Activated B cell treated with CpG ODN at 0.5 μM for 24 hours (primary cell): ENCODE data around the gene DUS1L. TPM values are rescaled to one million over a fixed set of nuclear protein-coding genes. Genes with fewer than 3 reads are reported as not detected.

Experiments
- ATAC-seq: fragments of 200-7000 bp; cut with Tn5 transposase; one replicate; pipeline ENCODE4 v1.10.0; 2021; ENCODE audit warnings: low read depth, mild to moderate bottlenecking, moderate library complexity
- CTCF ChIA-PET: fragments of 350-600 bp; sonication (Branson Sonifier 250); formaldehyde crosslinking; loops from one replicate; lab custom pipeline; 2021; ENCODE audit warnings: antibody characterized with exemption; lab: Charles Lee
- POLR2A ChIA-PET: fragments of 350-600 bp; sonication (Branson Sonifier 250); formaldehyde crosslinking; loops from one replicate; lab custom pipeline; 2021; ENCODE audit warnings: antibody characterized with exemption; lab: Charles Lee
- DNase-seq: peaks from one replicate; pipeline ENCODE4 v3.0.0; 2022
- H3K27ac Mint-ChIP-seq: one replicate; pipeline ENCODE4 v1.8.0; 2020; ENCODE audit warnings: mixed read lengths
- H3K27me3 Mint-ChIP-seq: one replicate; pipeline ENCODE4 v1.8.0; 2021; ENCODE audit warnings: mixed read lengths
- H3K36me3 Mint-ChIP-seq: one replicate; pipeline ENCODE4 v1.8.0; 2021; ENCODE audit warnings: low read depth, mixed read lengths
- H3K4me1 Mint-ChIP-seq: one replicate; pipeline ENCODE4 v1.8.0; 2021; ENCODE audit warnings: mixed read lengths
- H3K4me3 Mint-ChIP-seq: one replicate; pipeline ENCODE4 v1.8.0; 2020; ENCODE audit warnings: mild to moderate bottlenecking, mixed read lengths
- H3K9me3 Mint-ChIP-seq: one replicate; pipeline ENCODE4 v1.8.0; 2020; ENCODE audit warnings: mixed read lengths
- CTCF ChIP-seq: fragments of 200-600 bp; IDR thresholded peaks from one replicate; pipeline ENCODE4 v1.8.0; 2022; ENCODE audit warnings: antibody characterized with exemption, mild to moderate bottlenecking
- intact Hi-C: fragments of 100-400 bp; cut with micrococcal nuclease; formaldehyde crosslinking; loops from one replicate; pipeline ENCODE4 v1.15.1; 2024
- total RNA-seq: library from RNA; stranded (reverse); gene quantifications from 2 replicates; pipeline ENCODE4 v1.2.3, GENCODE V29; 2022

Gene DUS1L
- total RNA-seq, 1 donor from 2014 or later: 134 TPM

GRCh38 chr17:82097919-82098168, 32.2 kb upstream of the DUS1L start:
- Mint-ChIP-seq H3K9me3 (no peaks in the 10 kb centered on the region), H3K27me3 (no peaks in the 10 kb centered on the region), H3K4me3 (peak overlapping the region; percentile 73), H3K36me3 (peaks cover 12% of the 10 kb centered on the region), H3K4me1 (peaks cover 16% of the 10 kb centered on the region), H3K27ac (no peak overlapping the region)
- intact Hi-C loops: loop anchor here (1.0 to 10.0 kb wide), 11 partner anchors 33 to 654 kb away; partner anchors contain the start of genes ACTG1, ASPSCR1, DCXR and DUS1L
- ChIA-PET CTCF (interaction anchor here (1.5 to 1.8 kb wide), 2 partner anchors 9 to 68 kb away, joined by 4 to 6 read pairs; no protein-coding TSS in a partner anchor), POLR2A (interaction anchor here (1.0 to 3.5 kb wide), 14 partner anchors 8 to 414 kb away, joined by 3 to 28 read pairs (median 4); partner anchors contain the start of genes ARL16, DCXR, DUS1L and HGS)
- TF ChIP-seq CTCF: no peak
- no peak for DNase-seq
- ATAC-seq: no peak

GRCh38 chr17:82097184-82097918, 31.7 kb upstream of the DUS1L start:
- Mint-ChIP-seq H3K4me3 (peak overlapping the region; percentile 73), H3K27ac (no peak overlapping the region), H3K9me3 (no peaks in the 10 kb centered on the region), H3K4me1 (peaks cover 15% of the 10 kb centered on the region), H3K27me3 (no peaks in the 10 kb centered on the region), H3K36me3 (peaks cover 12% of the 10 kb centered on the region)
- ChIA-PET POLR2A (interaction anchor here (1.0 to 3.5 kb wide), 12 partner anchors 8 to 414 kb away, joined by 3 to 28 read pairs (median 4); partner anchors contain the start of genes ARL16, DCXR, DUS1L and HGS), CTCF (interaction anchor here (1.5 to 1.8 kb wide), 2 partner anchors 9 to 67 kb away, joined by 4 to 6 read pairs; no protein-coding TSS in a partner anchor)
- DNase-seq: peak; percentile 53
- ATAC-seq: no peak
- intact Hi-C loops: loop anchor here (5.0 to 10.0 kb wide), 4 partner anchors 135 to 655 kb away; partner anchors contain the start of genes ACTG1, NOTUM, PYCR1 and TBCD
- no peak for TF ChIP-seq CTCF

GRCh38 chr17:82096709-82097183, 31.1 kb upstream of the DUS1L start:
- no peaks in the 10 kb centered on the region for H3K9me3 Mint-ChIP-seq
- TF ChIP-seq CTCF: no peak
- H3K4me1 Mint-ChIP-seq: peaks cover 13% of the 10 kb centered on the region
- ChIA-PET CTCF (no interaction called here), POLR2A (interaction anchor here (3.5 kb wide), 1 partner anchor 10 kb away, joined by 24 read pairs; no protein-coding TSS in a partner anchor)
- DNase-seq (no peak), ATAC-seq (no peak)
- intact Hi-C loops: loop anchor here (5.0 to 10.0 kb wide), 4 partner anchors 134 to 656 kb away; partner anchors contain the start of genes ACTG1, NOTUM, PYCR1 and TBCD
- H3K27me3 Mint-ChIP-seq: no peaks in the 10 kb centered on the region
- peak overlapping the region; percentile 73 for H3K4me3 Mint-ChIP-seq
- no peak overlapping the region for H3K27ac Mint-ChIP-seq
- H3K36me3 Mint-ChIP-seq: peaks cover 14% of the 10 kb centered on the region

GRCh38 chr17:82095777-82096708, 30.4 kb upstream of the DUS1L start:
- DNase-seq (no peak), ATAC-seq (no peak)
- H3K27ac Mint-ChIP-seq: no peak overlapping the region
- no peak for TF ChIP-seq CTCF
- POLR2A ChIA-PET: interaction anchor here (1.4 to 3.5 kb wide), 2 partner anchors 11 to 59 kb away, joined by 4 to 24 read pairs; partner anchors contain the start of gene DCXR
- CTCF ChIA-PET: no interaction called here
- intact Hi-C loops: loop anchor here (5.0 to 10.0 kb wide), 4 partner anchors 134 to 656 kb away; partner anchors contain the start of genes ACTG1, NOTUM, PYCR1 and TBCD
- peaks cover 13% of the 10 kb centered on the region for H3K4me1 Mint-ChIP-seq
- no peak overlapping the region for H3K4me3 Mint-ChIP-seq
- H3K27me3 Mint-ChIP-seq: no peaks in the 10 kb centered on the region
- H3K9me3 Mint-ChIP-seq: no peaks in the 10 kb centered on the region
- peaks cover 17% of the 10 kb centered on the region for H3K36me3 Mint-ChIP-seq
